ENCODE measurements around the gene ATXN1.
"Not testable (repeated sequence)": the region's sequence is repeated elsewhere in the genome, so short reads cannot be mapped to it uniquely, and the experiment has no call there.

ATXN1 gene

GRCh38 chr6:16383607-16384206 lies 377.6 kb downstream of the ATXN1 start (continued):
- TF ChIP-seq, protein P1, sequence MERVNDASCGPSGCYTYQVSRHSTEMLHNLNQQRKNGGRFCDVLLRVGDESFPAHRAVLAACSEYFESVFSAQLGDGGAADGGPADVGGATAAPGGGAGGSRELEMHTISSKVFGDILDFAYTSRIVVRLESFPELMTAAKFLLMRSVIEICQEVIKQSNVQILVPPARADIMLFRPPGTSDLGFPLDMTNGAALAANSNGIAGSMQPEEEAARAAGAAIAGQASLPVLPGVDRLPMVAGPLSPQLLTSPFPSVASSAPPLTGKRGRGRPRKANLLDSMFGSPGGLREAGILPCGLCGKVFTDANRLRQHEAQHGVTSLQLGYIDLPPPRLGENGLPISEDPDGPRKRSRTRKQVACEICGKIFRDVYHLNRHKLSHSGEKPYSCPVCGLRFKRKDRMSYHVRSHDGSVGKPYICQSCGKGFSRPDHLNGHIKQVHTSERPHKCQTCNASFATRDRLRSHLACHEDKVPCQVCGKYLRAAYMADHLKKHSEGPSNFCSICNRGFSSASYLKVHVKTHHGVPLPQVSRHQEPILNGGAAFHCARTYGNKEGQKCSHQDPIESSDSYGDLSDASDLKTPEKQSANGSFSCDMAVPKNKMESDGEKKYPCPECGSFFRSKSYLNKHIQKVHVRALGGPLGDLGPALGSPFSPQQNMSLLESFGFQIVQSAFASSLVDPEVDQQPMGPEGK (CRISPR knock-in tag; IDR thresholded peaks at IDR 0.05; ENCODE audit: borderline replicate concordance): no peak
- TF ChIP-seq CSDC2 (CRISPR knock-in tag; IDR thresholded peaks at IDR 0.05) (no peak), ARNTL (CRISPR knock-in tag; IDR thresholded peaks at IDR 0.05; ENCODE audit: borderline replicate concordance, low read depth) (no peak), GLIS3 (CRISPR knock-in tag; IDR thresholded peaks at IDR 0.05) (no peak), BACH2 (CRISPR knock-in tag; IDR thresholded peaks at IDR 0.05; ENCODE audit: borderline replicate concordance) (no peak), ESRRG (CRISPR knock-in tag; IDR thresholded peaks at IDR 0.05) (no peak)

DNA sequence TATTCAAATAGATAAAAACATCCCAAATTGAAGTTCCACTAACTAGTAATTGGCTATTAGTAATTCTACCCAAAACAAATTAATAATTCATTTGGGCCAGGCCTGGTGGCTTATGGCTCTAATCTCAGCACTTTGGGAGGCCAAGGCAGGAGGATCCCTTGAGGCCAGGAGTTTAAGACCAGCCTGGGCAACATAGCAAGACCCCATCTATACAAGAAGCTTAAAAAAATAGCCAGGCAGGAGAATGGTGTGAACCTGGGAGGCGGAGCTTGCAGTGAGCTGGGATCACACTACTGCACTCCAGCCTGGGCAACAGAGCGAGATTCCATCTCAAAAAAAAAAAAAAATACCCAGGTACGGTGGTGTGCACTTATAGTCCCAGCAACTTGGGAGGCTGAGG lies 379.3 kb downstream of the ATXN1 start:
- ATAC-seq: not testable (repeated sequence)

DNA sequence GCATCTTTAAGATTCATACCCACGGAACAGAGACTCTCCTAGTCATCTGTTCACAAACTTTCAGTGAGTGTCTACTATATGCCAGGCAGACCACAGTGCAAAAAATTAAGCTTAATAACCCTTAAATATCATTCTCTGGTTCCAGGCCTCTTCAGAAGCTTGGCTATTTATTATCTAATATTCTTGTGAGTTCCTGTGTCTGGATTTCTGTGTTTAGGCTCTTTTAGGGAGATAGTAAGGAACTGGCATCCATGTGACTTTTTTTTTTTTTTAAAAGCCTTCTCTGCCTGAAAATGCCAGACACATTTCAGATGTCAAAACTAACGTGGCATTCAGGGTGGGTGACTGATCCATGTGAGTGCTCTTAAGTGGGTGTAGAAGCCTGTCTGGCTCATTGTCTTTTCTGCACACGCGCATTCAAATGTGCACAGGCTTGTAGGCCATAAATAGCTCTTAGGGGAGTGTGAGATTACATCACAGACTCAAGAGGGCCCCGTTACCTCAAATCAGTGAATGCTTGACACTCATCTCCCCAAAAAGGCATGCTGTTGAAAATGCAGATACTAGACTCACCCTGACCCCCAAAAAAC lies 380.9 kb downstream of the ATXN1 start:
- TF ChIP-seq ZFP3 (CRISPR knock-in tag; IDR thresholded peaks at IDR 0.05) (0 out of 2 replicates have a peak, but pooled peaks have one; percentile 46), RARB (CRISPR knock-in tag; IDR thresholded peaks at IDR 0.05) (no peak)
- no peak; the same call in 2 of the 3 replicates for ATAC-seq

- ATAC-seq: not testable (repeated sequence)
Measured at GRCh38 chr6:16378360-16378759, 382.9 kb downstream of the ATXN1 start.

DNA sequence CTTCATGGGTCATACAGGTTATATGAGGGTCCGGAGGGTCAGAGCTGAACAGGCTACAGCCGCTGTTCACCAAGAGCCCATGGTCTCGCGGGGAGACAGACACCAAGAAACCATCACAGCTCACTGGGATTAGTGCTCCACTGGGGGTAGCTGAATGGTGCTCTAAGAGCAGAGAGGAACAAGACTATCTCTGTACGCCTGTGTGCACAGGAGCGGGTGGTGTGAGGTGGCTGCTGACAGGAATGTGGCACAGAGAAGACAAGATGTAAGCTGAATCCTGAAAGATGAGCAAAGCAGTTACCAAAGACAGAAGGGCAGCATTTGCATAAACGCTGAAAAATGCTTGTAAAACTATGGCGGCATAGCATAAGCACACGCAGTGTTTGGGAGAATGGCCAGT lies 383.8 kb downstream of the ATXN1 start:
- ATAC-seq: no peak
- no peak for TF ChIP-seq SNAI2 (CRISPR knock-in tag; IDR thresholded peaks at IDR 0.05)
- TF ChIP-seq ZFP30 (CRISPR knock-in tag; IDR thresholded peaks at IDR 0.05): no peak
- no peak for TF ChIP-seq RARB (CRISPR knock-in tag; IDR thresholded peaks at IDR 0.05)
- no peak for TF ChIP-seq GLIS3 (CRISPR knock-in tag; IDR thresholded peaks at IDR 0.05)
- TF ChIP-seq, protein P2, sequence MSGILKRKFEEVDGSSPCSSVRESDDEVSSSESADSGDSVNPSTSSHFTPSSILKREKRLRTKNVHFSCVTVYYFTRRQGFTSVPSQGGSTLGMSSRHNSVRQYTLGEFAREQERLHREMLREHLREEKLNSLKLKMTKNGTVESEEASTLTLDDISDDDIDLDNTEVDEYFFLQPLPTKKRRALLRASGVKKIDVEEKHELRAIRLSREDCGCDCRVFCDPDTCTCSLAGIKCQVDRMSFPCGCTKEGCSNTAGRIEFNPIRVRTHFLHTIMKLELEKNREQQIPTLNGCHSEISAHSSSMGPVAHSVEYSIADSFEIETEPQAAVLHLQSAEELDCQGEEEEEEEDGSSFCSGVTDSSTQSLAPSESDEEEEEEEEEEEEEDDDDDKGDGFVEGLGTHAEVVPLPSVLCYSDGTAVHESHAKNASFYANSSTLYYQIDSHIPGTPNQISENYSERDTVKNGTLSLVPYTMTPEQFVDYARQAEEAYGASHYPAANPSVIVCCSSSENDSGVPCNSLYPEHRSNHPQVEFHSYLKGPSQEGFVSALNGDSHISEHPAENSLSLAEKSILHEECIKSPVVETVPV (CRISPR knock-in tag; IDR thresholded peaks at IDR 0.05): no peak
- no peak for TF ChIP-seq CSDC2 (CRISPR knock-in tag; IDR thresholded peaks at IDR 0.05)

DNA sequence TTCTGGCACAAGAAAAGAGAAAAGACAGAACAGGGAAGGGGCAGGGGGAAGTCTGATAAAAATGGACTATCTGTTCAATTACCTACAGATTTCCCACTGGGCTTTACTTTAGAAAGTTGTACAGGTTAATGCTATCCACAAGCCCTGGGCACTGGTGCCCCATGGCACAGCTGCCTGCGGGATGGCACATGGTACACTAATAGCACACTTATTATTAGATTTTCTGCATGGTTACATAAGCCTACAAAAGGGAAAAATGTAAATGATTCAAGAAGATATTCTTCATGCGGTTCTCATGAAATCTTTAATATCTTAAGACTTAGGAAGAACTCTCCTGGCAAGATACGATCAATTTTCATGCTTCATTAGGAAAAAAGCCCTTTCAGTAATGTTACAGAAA lies 385.4 kb downstream of the ATXN1 start:
- TF ChIP-seq ESRRG (CRISPR knock-in tag; IDR thresholded peaks at IDR 0.05): no peak
- TF ChIP-seq GLIS3 (CRISPR knock-in tag; IDR thresholded peaks at IDR 0.05): no peak
- TF ChIP-seq TOX (CRISPR knock-in tag; IDR thresholded peaks at IDR 0.05; ENCODE audit: borderline replicate concordance): no peak
- TF ChIP-seq, protein P3, sequence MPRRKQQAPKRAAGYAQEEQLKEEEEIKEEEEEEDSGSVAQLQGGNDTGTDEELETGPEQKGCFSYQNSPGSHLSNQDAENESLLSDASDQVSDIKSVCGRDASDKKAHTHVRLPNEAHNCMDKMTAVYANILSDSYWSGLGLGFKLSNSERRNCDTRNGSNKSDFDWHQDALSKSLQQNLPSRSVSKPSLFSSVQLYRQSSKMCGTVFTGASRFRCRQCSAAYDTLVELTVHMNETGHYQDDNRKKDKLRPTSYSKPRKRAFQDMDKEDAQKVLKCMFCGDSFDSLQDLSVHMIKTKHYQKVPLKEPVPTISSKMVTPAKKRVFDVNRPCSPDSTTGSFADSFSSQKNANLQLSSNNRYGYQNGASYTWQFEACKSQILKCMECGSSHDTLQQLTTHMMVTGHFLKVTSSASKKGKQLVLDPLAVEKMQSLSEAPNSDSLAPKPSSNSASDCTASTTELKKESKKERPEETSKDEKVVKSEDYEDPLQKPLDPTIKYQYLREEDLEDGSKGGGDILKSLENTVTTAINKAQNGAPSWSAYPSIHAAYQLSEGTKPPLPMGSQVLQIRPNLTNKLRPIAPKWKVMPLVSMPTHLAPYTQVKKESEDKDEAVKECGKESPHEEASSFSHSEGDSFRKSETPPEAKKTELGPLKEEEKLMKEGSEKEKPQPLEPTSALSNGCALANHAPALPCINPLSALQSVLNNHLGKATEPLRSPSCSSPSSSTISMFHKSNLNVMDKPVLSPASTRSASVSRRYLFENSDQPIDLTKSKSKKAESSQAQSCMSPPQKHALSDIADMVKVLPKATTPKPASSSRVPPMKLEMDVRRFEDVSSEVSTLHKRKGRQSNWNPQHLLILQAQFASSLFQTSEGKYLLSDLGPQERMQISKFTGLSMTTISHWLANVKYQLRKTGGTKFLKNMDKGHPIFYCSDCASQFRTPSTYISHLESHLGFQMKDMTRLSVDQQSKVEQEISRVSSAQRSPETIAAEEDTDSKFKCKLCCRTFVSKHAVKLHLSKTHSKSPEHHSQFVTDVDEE (CRISPR knock-in tag; IDR thresholded peaks at IDR 0.05): no peak
- no peak for TF ChIP-seq ZC3H10 (CRISPR knock-in tag; IDR thresholded peaks at IDR 0.05)
- TF ChIP-seq, protein P4, sequence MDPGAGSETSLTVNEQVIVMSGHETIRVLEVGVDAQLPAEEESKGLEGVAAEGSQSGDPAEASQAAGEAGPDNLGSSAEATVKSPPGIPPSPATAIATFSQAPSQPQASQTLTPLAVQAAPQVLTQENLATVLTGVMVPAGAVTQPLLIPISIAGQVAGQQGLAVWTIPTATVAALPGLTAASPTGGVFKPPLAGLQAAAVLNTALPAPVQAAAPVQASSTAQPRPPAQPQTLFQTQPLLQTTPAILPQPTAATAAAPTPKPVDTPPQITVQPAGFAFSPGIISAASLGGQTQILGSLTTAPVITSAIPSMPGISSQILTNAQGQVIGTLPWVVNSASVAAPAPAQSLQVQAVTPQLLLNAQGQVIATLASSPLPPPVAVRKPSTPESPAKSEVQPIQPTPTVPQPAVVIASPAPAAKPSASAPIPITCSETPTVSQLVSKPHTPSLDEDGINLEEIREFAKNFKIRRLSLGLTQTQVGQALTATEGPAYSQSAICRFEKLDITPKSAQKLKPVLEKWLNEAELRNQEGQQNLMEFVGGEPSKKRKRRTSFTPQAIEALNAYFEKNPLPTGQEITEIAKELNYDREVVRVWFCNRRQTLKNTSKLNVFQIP (CRISPR knock-in tag; IDR thresholded peaks at IDR 0.05; ENCODE audit: borderline replicate concordance, low read depth): no peak
- TF ChIP-seq CSDC2 (CRISPR knock-in tag; IDR thresholded peaks at IDR 0.05): no peak
- TF ChIP-seq RARB (CRISPR knock-in tag; IDR thresholded peaks at IDR 0.05): no peak
- TF ChIP-seq ZFP3 (CRISPR knock-in tag; IDR thresholded peaks at IDR 0.05): no peak
- no peak for TF ChIP-seq OSR1 (CRISPR knock-in tag; IDR thresholded peaks at IDR 0.05)
- TF ChIP-seq SNAI2 (CRISPR knock-in tag; IDR thresholded peaks at IDR 0.05): no peak
- no peak for TF ChIP-seq ARNTL (CRISPR knock-in tag; IDR thresholded peaks at IDR 0.05; ENCODE audit: borderline replicate concordance, low read depth)
- TF ChIP-seq, protein P2 (CRISPR knock-in tag; IDR thresholded peaks at IDR 0.05): no peak

More for the DNA sequence above, 385.4 kb downstream of the ATXN1 start:
- no peak for ATAC-seq
